Ishikawa (cell line): ENCODE measurements around the gene DCAKD.

Source experiments
- CEBPB ChIP-seq: IDR thresholded peaks from 2 replicates; pipeline ENCODE4 v1.6.1; 2012
- CREB1 ChIP-seq: IDR thresholded peaks from 2 replicates; pipeline ENCODE4 v1.6.1; 2012; ENCODE audit warnings: low read depth
- EGR1 ChIP-seq: IDR thresholded peaks from 2 replicates; pipeline ENCODE4 v1.6.1; 2012
- EP300 ChIP-seq: IDR thresholded peaks from 2 replicates; pipeline ENCODE4 v1.6.1; 2012; ENCODE audit warnings: borderline replicate concordance
- FOXM1 ChIP-seq: IDR thresholded peaks from 2 replicates; pipeline ENCODE4 v1.6.1; 2012; ENCODE audit warnings: low read depth, borderline replicate concordance
- MAX ChIP-seq: IDR thresholded peaks from 2 replicates; pipeline ENCODE4 v1.6.1; 2012
- NFIC ChIP-seq: IDR thresholded peaks from 2 replicates; pipeline ENCODE4 v1.6.1; 2012
- RAD21 ChIP-seq: IDR thresholded peaks from 2 replicates; pipeline ENCODE4 v1.6.1; 2012; ENCODE audit warnings: low read depth
- REST ChIP-seq: IDR thresholded peaks from 2 replicates; pipeline ENCODE4 v1.6.1; 2012; ENCODE audit warnings: low read depth, mild to moderate bottlenecking
- TAF1 ChIP-seq: IDR thresholded peaks from 2 replicates; pipeline ENCODE4 v1.6.1; 2012; ENCODE audit warnings: low read depth, mild to moderate bottlenecking
- TCF12 ChIP-seq: IDR thresholded peaks from 2 replicates; pipeline ENCODE4 v1.6.1; 2012; ENCODE audit warnings: low read depth
- TEAD4 ChIP-seq: IDR thresholded peaks from 2 replicates; pipeline ENCODE4 v1.6.1; 2012
- USF1 ChIP-seq: IDR thresholded peaks from 2 replicates; pipeline ENCODE4 v1.6.1; 2012
- YY1 ChIP-seq: IDR thresholded peaks from 2 replicates; pipeline ENCODE4 v1.6.1; 2012; ENCODE audit warnings: low read depth
- ZBTB7A ChIP-seq: IDR thresholded peaks from 2 replicates; pipeline ENCODE4 v1.6.1; 2012; ENCODE audit warnings: low read depth

DCAKD gene

GRCh38 chr17:45013021-45013997 is 38.1 kb downstream of the DCAKD start:
- TF ChIP-seq ZBTB7A (no peak), REST (no peak), NFIC (no peak), CEBPB (no peak), YY1 (no peak), TAF1 (no peak), RAD21 (no peak), USF1 (no peak)

- no peak for TF ChIP-seq EGR1
- no peak for TF ChIP-seq YY1
- no peak for TF ChIP-seq MAX
- TF ChIP-seq TCF12: no peak
- TF ChIP-seq FOXM1: no peak
- no peak for TF ChIP-seq NFIC
Measured at GRCh38 chr17:45011767-45012166, 39.7 kb downstream of the DCAKD start.

GRCh38 chr17:45009676-45010467 is 41.6 kb downstream of the DCAKD start:
- TF ChIP-seq USF1: no peak
- no peak for TF ChIP-seq CREB1
- no peak for TF ChIP-seq FOXM1
- TF ChIP-seq EGR1: no peak
- TF ChIP-seq ZBTB7A: no peak
- no peak for TF ChIP-seq MAX
- TF ChIP-seq NFIC: peak; percentile 45
- TF ChIP-seq TEAD4: no peak

GRCh38 chr17:45008216-45008615 is 43.2 kb downstream of the DCAKD start:
- TF ChIP-seq ZBTB7A (no peak), TCF12 (no peak)

GRCh38 chr17:45006927-45007461 is 44.4 kb downstream of the DCAKD start:
- TF ChIP-seq CREB1 (no peak), USF1 (no peak), RAD21 (peak; percentile 50), MAX (no peak), CEBPB (peak; percentile 9; the same call in 1 of the 2 replicates), EGR1 (peak; percentile 61; the same call in 1 of the 2 replicates)

GRCh38 chr17:45005700-45006099 is 45.7 kb downstream of the DCAKD start:
- TF ChIP-seq TCF12 (no peak), CEBPB (no peak), TEAD4 (no peak), EP300 (no peak), NFIC (no peak), EGR1 (no peak), MAX (no peak), RAD21 (no peak), REST (no peak), YY1 (no peak), FOXM1 (no peak), TAF1 (no peak), CREB1 (no peak), ZBTB7A (no peak), USF1 (no peak)
